Measurements from ENCODE around the gene MACROH2A2. TPM values are rescaled to one million over a fixed set of nuclear protein-coding genes. Genes with fewer than 3 reads are reported as not detected.

MACROH2A2 gene
- total and polyA plus RNA-seq, 2 of the 13 experiments (the other 11 are each of a cell fraction or from before 2014, with no cell fraction given) = 9.8 to 43.1 TPM

- TF ChIP-seq LBX2 (CRISPR knock-in tag; IDR thresholded peaks at IDR 0.05; ENCODE audit: borderline replicate concordance) = no peak
- no peak; the same call in none of the 2 replicates for TF ChIP-seq CTCF (CRISPR knock-in tag; IDR thresholded peaks at IDR 0.05)
- no peak for TF ChIP-seq ZFP36 (IDR thresholded peaks at IDR 0.05; ENCODE audit: borderline replicate concordance, low read depth, low read length, partially characterized antibody)
- TF ChIP-seq ZNF713 (CRISPR knock-in tag; IDR thresholded peaks at IDR 0.05) = no peak
- no peak; the same call in 1 of the 2 replicates for TF ChIP-seq ZNF749 (CRISPR knock-in tag; IDR thresholded peaks at IDR 0.05; ENCODE audit: borderline replicate concordance)
- peak; percentile 32; the same call in 1 of the 2 replicates for TF ChIP-seq TCF7 (IDR thresholded peaks at IDR 0.05; ENCODE audit: low read depth)
- peak; percentile 40; the same call in 1 of the 2 replicates for TF ChIP-seq ZNF691 (CRISPR knock-in tag; IDR thresholded peaks at IDR 0.05; ENCODE audit: borderline replicate concordance, low read depth)
- no peak; the same call in 1 of the 2 replicates for TF ChIP-seq SNAPC2 (CRISPR knock-in tag; IDR thresholded peaks at IDR 0.05)
- TF ChIP-seq ZNF101 (CRISPR knock-in tag; IDR thresholded peaks at IDR 0.05; ENCODE audit: borderline replicate concordance, low read depth) = no peak; the same call in 1 of the 2 replicates
- TF ChIP-seq NFIC (IDR thresholded peaks at IDR 0.05; ENCODE audit: low read length) = peak; percentile 39; the same call in 1 of the 2 replicates
- no peak; the same call in 1 of the 2 replicates for TF ChIP-seq ZFP90 (CRISPR knock-in tag; IDR thresholded peaks at IDR 0.05; ENCODE audit: borderline replicate concordance)
- no peak for TF ChIP-seq CHD4 (IDR thresholded peaks at IDR 0.05; ENCODE audit: borderline replicate concordance, low read length)
- TF ChIP-seq PRMT3 (CRISPR knock-in tag; IDR thresholded peaks at IDR 0.05; ENCODE audit: borderline replicate concordance, low read depth) = no peak
- no peak for TF ChIP-seq NCOA5 (CRISPR knock-in tag; IDR thresholded peaks at IDR 0.05)
- peak; percentile 92 for TF ChIP-seq NR1H2 (CRISPR knock-in tag; IDR thresholded peaks at IDR 0.05; ENCODE audit: borderline replicate concordance, low read depth)
- TF ChIP-seq HOXA3 (CRISPR knock-in tag; IDR thresholded peaks at IDR 0.05) = peak; percentile 94
- no peak for TF ChIP-seq ZNF205 (CRISPR knock-in tag; IDR thresholded peaks at IDR 0.05)
- TF ChIP-seq ZNF644 (CRISPR knock-in tag; IDR thresholded peaks at IDR 0.05; ENCODE audit: low read depth) = no peak
- no peak for TF ChIP-seq TRIM24 (CRISPR knock-in tag; IDR thresholded peaks at IDR 0.05)
- TF ChIP-seq MTERF4 (CRISPR knock-in tag; IDR thresholded peaks at IDR 0.05) = peak; percentile 23; the same call in 1 of the 2 replicates
- peak; percentile 85 for TF ChIP-seq MEF2D (CRISPR knock-in tag; IDR thresholded peaks at IDR 0.05)
- TF ChIP-seq NPAS2 (CRISPR knock-in tag; IDR thresholded peaks at IDR 0.05; ENCODE audit: borderline replicate concordance) = no peak
- TF ChIP-seq ZBTB1 (CRISPR knock-in tag; IDR thresholded peaks at IDR 0.05; ENCODE audit: borderline replicate concordance) = no peak
- TF ChIP-seq ZNF350 (CRISPR knock-in tag; IDR thresholded peaks at IDR 0.05; ENCODE audit: borderline replicate concordance, low read depth) = peak; percentile 74
- peak; percentile 87 for TF ChIP-seq ZNF607 (CRISPR knock-in tag; IDR thresholded peaks at IDR 0.05; ENCODE audit: borderline replicate concordance)
- TF ChIP-seq ZNF616 (CRISPR knock-in tag; IDR thresholded peaks at IDR 0.05; ENCODE audit: low read depth) = peak; percentile 29; the same call in 1 of the 2 replicates
Observed at GRCh38 chr10:70132098-70133029, 79.7 kb downstream of the MACROH2A2 start, which contains the start of gene AIFM2 (continued).
